HEK293 (cell line): ENCODE data around the gene PREX1.
A peak's percentile ranks its signal among the peaks of the same experiment; 100 is the strongest.
"Not testable (repeated sequence)": the region's sequence is repeated elsewhere in the genome, so short reads cannot be mapped to it uniquely, and the experiment has no call there.

Experiments
- CTCF ChIA-PET: fragments of 350-600 bp; formaldehyde crosslinking; extraction: SDS; loops from one replicate; lab custom pipeline; 2021; ENCODE audit warnings: antibody characterized with exemption; lab: Yijun Ruan, JAX
- POLR2A ChIA-PET: fragments of 300-600 bp; formaldehyde crosslinking; extraction: SDS; loops from one replicate; lab custom pipeline; 2020; ENCODE audit warnings: antibody characterized with exemption, inconsistent platforms; lab: Yijun Ruan, JAX
- H3K27ac ChIP-seq: fragments of 200-500 bp; sonication (Bioruptor generic); 2 replicates; pipeline ENCODE4 v1.5.1; 2014; ENCODE audit warnings: low read depth, low read length, control low read depth, inconsistent platforms; ENCODE audit errors: extremely low read depth
- H3K36me3 ChIP-seq, 2 experiments: fragments of 200-500 bp in 1 of 2; sonication (Bioruptor generic) in 1 of 2; 1 replicate in 1 of 2; 2 replicates in 1 of 2; pipeline ENCODE4 v1.5.1; 2014 to 2017; ENCODE audit warnings: inconsistent platforms in 2 of 2, low read length in 2 of 2; ENCODE audit not compliant: control insufficient read depth in 2 of 2, insufficient read depth in 1 of 2
- H3K4me1 ChIP-seq: fragments of 200-500 bp; sonication (Bioruptor generic); 2 replicates; pipeline ENCODE4 v1.5.1; 2014; ENCODE audit warnings: mild to moderate bottlenecking, low read length, inconsistent platforms; ENCODE audit not compliant: control insufficient read depth, insufficient read depth
- H3K4me3 ChIP-seq: 2 replicates; pipeline ENCODE4 v1.5.1; 2011; ENCODE audit warnings: low read depth, mild to moderate bottlenecking, control low read depth, low read length, moderate library complexity
- H3K9me3 ChIP-seq: fragments of 200-500 bp; sonication (Bioruptor generic); 2 replicates; pipeline ENCODE4 v1.5.1; 2014; ENCODE audit warnings: low read depth, low read length, inconsistent platforms; ENCODE audit not compliant: control insufficient read depth, insufficient read depth
- GLIS1 ChIP-seq: fragments of 450-650 bp; formaldehyde crosslinking; IDR thresholded peaks from 2 replicates; pipeline ENCODE4 v1.5.1; 2016; ENCODE audit warnings: missing biosample characterization, missing genetic modification characterization
- KLF1 ChIP-seq: fragments of 450-650 bp; formaldehyde crosslinking; IDR thresholded peaks from 2 replicates; pipeline ENCODE4 v1.5.1; 2016; ENCODE audit warnings: missing biosample characterization, missing genetic modification characterization
- SETDB1 ChIP-seq: IDR thresholded peaks from one replicate; pipeline ENCODE4 v1.6.1; 2017; ENCODE audit warnings: mild to moderate bottlenecking, low read length, moderate library complexity, mixed read lengths; ENCODE audit not compliant: insufficient read length
- SP2 ChIP-seq: fragments of 450-650 bp; formaldehyde crosslinking; IDR thresholded peaks from 2 replicates; pipeline ENCODE4 v1.5.1; 2016; ENCODE audit warnings: missing biosample characterization, missing genetic modification characterization
- ZBTB21 ChIP-seq: fragments of 450-650 bp; formaldehyde crosslinking; IDR thresholded peaks from 2 replicates; pipeline ENCODE4 v1.5.1; 2017; ENCODE audit warnings: missing biosample characterization, missing genetic modification characterization
- ZBTB6 ChIP-seq: fragments of 450-650 bp; formaldehyde crosslinking; IDR thresholded peaks from 2 replicates; pipeline ENCODE4 v1.5.1; 2017; ENCODE audit warnings: missing biosample characterization, missing genetic modification characterization
- ZBTB7A ChIP-seq: fragments of 450-650 bp; formaldehyde crosslinking; IDR thresholded peaks from 2 replicates; pipeline ENCODE4 v1.5.1; 2016; ENCODE audit warnings: low read depth, missing biosample characterization, missing genetic modification characterization
- ZNF174 ChIP-seq: fragments of 450-650 bp; formaldehyde crosslinking; IDR thresholded peaks from 2 replicates; pipeline ENCODE4 v1.5.0; 2017; ENCODE audit warnings: missing biosample characterization, mild to moderate bottlenecking, missing genetic modification characterization
- ZNF184 ChIP-seq: fragments of 450-650 bp; IDR thresholded peaks from 2 replicates; pipeline ENCODE4 v1.5.1; 2018; ENCODE audit warnings: missing biosample characterization, mild to moderate bottlenecking, missing genetic modification characterization
- ZNF214 ChIP-seq: fragments of 450-650 bp; formaldehyde crosslinking; IDR thresholded peaks from 2 replicates; pipeline ENCODE4 v1.5.1; 2017; ENCODE audit warnings: missing biosample characterization, mild to moderate bottlenecking, missing genetic modification characterization, borderline replicate concordance
- ZNF324 ChIP-seq: fragments of 450-650 bp; formaldehyde crosslinking; IDR thresholded peaks from 2 replicates; pipeline ENCODE4 v1.5.1; 2016; ENCODE audit warnings: missing biosample characterization, missing genetic modification characterization
- ZNF366 ChIP-seq: fragments of 450-650 bp; formaldehyde crosslinking; conservative IDR thresholded peaks from 2 replicates; pipeline ENCODE4 v1.5.1; 2016; ENCODE audit warnings: missing biosample characterization, missing genetic modification characterization
- ZNF37A ChIP-seq: fragments of 450-650 bp; IDR thresholded peaks from 2 replicates; pipeline ENCODE4 v1.5.1; 2018; ENCODE audit warnings: missing biosample characterization, missing genetic modification characterization
- ZNF488 ChIP-seq: fragments of 450-650 bp; formaldehyde crosslinking; IDR thresholded peaks from 2 replicates; pipeline ENCODE4 v1.5.1; 2016; ENCODE audit warnings: missing biosample characterization, missing genetic modification characterization
- ZNF518A ChIP-seq: fragments of 450-650 bp; formaldehyde crosslinking; conservative IDR thresholded peaks from 2 replicates; pipeline ENCODE4 v1.5.1; 2016; ENCODE audit warnings: low read depth, missing biosample characterization, missing genetic modification characterization
- ZNF544 ChIP-seq: fragments of 450-650 bp; formaldehyde crosslinking; IDR thresholded peaks from 2 replicates; pipeline ENCODE4 v1.5.0; 2017; ENCODE audit warnings: missing biosample characterization, missing genetic modification characterization
- ZSCAN16 ChIP-seq: fragments of 450-650 bp; formaldehyde crosslinking; IDR thresholded peaks from 2 replicates; pipeline ENCODE4 v1.5.1; 2016; ENCODE audit warnings: missing biosample characterization, missing genetic modification characterization
- TF ChIP-seq, protein P1 (sequence below): fragments of 450-650 bp; formaldehyde crosslinking; IDR thresholded peaks from 2 replicates; pipeline ENCODE4 v1.5.1; 2016; ENCODE audit warnings: missing biosample characterization, missing genetic modification characterization
- TF ChIP-seq, protein P2 (sequence below): fragments of 450-650 bp; formaldehyde crosslinking; IDR thresholded peaks from 2 replicates; pipeline ENCODE4 v1.5.1; 2016; ENCODE audit warnings: missing biosample characterization, missing genetic modification characterization
- TF ChIP-seq, protein P3 (sequence below): fragments of 450-650 bp; formaldehyde crosslinking; IDR thresholded peaks from 2 replicates; pipeline ENCODE4 v1.5.1; 2017; ENCODE audit warnings: missing biosample characterization, mild to moderate bottlenecking, missing genetic modification characterization, moderate library complexity

PREX1 gene

GRCh38 chr20:48777005-48777404 lies 50.8 kb downstream of the PREX1 start (continued):
- TF ChIP-seq ZNF488 (tag by site-specific recombination) (no peak), ZBTB7A (tag by site-specific recombination) (no peak), ZNF366 (tag by site-specific recombination) (no peak), ZBTB6 (tag by site-specific recombination) (no peak)
- TF ChIP-seq, protein P1, sequence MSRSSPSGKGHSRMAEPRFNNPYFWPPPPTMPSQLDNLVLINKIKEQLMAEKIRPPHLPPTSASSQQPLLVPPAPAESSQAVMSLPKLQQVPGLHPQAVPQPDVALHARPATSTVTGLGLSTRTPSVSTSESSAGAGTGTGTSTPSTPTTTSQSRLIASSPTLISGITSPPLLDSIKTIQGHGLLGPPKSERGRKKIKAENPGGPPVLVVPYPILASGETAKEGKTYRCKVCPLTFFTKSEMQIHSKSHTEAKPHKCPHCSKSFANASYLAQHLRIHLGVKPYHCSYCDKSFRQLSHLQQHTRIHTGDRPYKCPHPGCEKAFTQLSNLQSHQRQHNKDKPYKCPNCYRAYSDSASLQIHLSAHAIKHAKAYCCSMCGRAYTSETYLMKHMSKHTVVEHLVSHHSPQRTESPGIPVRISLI (tag by site-specific recombination) = no peak

- ChIA-PET POLR2A (no interaction called here), CTCF (no interaction called here)
- Histone ChIP-seq H3K27ac (no peak overlapping the region), H3K9me3 (no peaks in the 10 kb centered on the region), H3K36me3 (no peaks in the 10 kb centered on the region), H3K4me1 (no peaks in the 10 kb centered on the region), H3K4me3 (no peak overlapping the region)
- no peak for TF ChIP-seq SP2 (tag by site-specific recombination)
- no peak for TF ChIP-seq ZNF214
- TF ChIP-seq ZSCAN16 (tag by site-specific recombination) = no peak
- TF ChIP-seq ZNF184 (tag by site-specific recombination) = no peak
Measured at GRCh38 chr20:48776306-48776705, 51.5 kb downstream of the PREX1 start.

GRCh38 chr20:48775545-48775944 lies 52.3 kb downstream of the PREX1 start:
- CTCF ChIA-PET, POLR2A ChIA-PET: not testable (repeated sequence)
- TF ChIP-seq SETDB1 = peak; percentile 59

GRCh38 chr20:48774696-48775095 lies 53.1 kb downstream of the PREX1 start:
- CTCF ChIA-PET = interaction anchor here (0.5 kb wide), 1 partner anchor 130 kb away, joined by 3 read pairs; no protein-coding TSS in a partner anchor
- no peaks in the 10 kb centered on the region for H3K36me3 ChIP-seq
- H3K27ac ChIP-seq = no peak overlapping the region
- POLR2A ChIA-PET = no interaction called here
- H3K9me3 ChIP-seq = no peaks in the 10 kb centered on the region
- no peak overlapping the region for H3K4me3 ChIP-seq
- no peaks in the 10 kb centered on the region for H3K4me1 ChIP-seq
- no peak for TF ChIP-seq ZNF174 (tag by site-specific recombination)
- no peak for TF ChIP-seq ZNF37A (tag by site-specific recombination)
- TF ChIP-seq KLF1 (tag by site-specific recombination) = no peak
- TF ChIP-seq, protein P2, sequence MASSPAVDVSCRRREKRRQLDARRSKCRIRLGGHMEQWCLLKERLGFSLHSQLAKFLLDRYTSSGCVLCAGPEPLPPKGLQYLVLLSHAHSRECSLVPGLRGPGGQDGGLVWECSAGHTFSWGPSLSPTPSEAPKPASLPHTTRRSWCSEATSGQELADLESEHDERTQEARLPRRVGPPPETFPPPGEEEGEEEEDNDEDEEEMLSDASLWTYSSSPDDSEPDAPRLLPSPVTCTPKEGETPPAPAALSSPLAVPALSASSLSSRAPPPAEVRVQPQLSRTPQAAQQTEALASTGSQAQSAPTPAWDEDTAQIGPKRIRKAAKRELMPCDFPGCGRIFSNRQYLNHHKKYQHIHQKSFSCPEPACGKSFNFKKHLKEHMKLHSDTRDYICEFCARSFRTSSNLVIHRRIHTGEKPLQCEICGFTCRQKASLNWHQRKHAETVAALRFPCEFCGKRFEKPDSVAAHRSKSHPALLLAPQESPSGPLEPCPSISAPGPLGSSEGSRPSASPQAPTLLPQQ (tag by site-specific recombination) = no peak
- TF ChIP-seq ZBTB21 (tag by site-specific recombination) = no peak
- no peak for TF ChIP-seq ZNF324 (tag by site-specific recombination)
- no peak for TF ChIP-seq ZNF518A (tag by site-specific recombination)
- no peak for TF ChIP-seq GLIS1 (tag by site-specific recombination)
- TF ChIP-seq, protein P3, sequence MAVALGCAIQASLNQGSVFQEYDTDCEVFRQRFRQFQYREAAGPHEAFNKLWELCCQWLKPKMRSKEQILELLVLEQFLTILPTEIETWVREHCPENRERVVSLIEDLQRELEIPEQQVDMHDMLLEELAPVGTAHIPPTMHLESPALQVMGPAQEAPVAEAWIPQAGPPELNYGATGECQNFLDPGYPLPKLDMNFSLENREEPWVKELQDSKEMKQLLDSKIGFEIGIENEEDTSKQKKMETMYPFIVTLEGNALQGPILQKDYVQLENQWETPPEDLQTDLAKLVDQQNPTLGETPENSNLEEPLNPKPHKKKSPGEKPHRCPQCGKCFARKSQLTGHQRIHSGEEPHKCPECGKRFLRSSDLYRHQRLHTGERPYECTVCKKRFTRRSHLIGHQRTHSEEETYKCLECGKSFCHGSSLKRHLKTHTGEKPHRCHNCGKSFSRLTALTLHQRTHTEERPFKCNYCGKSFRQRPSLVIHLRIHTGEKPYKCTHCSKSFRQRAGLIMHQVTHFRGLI (tag by site-specific recombination) = no peak
- TF ChIP-seq ZNF544 (tag by site-specific recombination) = no peak

More at GRCh38 chr20:48775545-48775944, 52.3 kb downstream of the PREX1 start:
- H3K4me3 ChIP-seq, H3K9me3 ChIP-seq, H3K36me3 ChIP-seq, H3K27ac ChIP-seq, H3K4me1 ChIP-seq: not testable (repeated sequence)
